Psoas muscle (tissue), 8 donors: ENCODE data around the gene ZC3H8. TPM values are rescaled to one million over a fixed set of nuclear protein-coding genes. Genes with fewer than 3 reads are reported as not detected.
"Not testable (repeated sequence)": the region's sequence is repeated elsewhere in the genome, so short reads cannot be mapped to it uniquely, and the experiment has no call there.

Experiments used
- ATAC-seq, 4 donors: fragments of 200-7000 bp; cut with Tn5 transposase; one replicate each; pipeline ENCODE4 v1.9.1; 2020; ENCODE audit warnings: moderate library complexity in 3 of 4, mild to moderate bottlenecking in 2 of 4
- DNase-seq, 2 donors: peaks; one replicate each; pipeline ENCODE4 v3.0.0-alpha.2; 2020
- H3K27ac ChIP-seq: fragments of 200-600 bp; one replicate; pipeline ENCODE4 v1.8.0; 2022
- H3K27me3 ChIP-seq, 3 donors: fragments of 200-600 bp in 1 of 3; one replicate each; pipeline versions ENCODE4 v1.6.1 to v1.8.0; 2013 to 2022; ENCODE audit warnings: low read length in 2 of 3, mild to moderate bottlenecking in 2 of 3, moderate library complexity in 1 of 3; ENCODE audit not compliant: insufficient read depth in 3 of 3
- H3K36me3 ChIP-seq, 2 donors: fragments of 200-600 bp in 1 of 2; one replicate each; pipeline versions ENCODE4 v1.6.1 to v1.8.0; 2013 to 2022; ENCODE audit warnings: low read depth in 1 of 2, mild to moderate bottlenecking in 1 of 2, moderate library complexity in 1 of 2; ENCODE audit not compliant: insufficient read depth in 1 of 2
- H3K4me1 ChIP-seq: fragments of 200-600 bp; one replicate; pipeline ENCODE4 v1.8.0; 2022
- H3K4me3 ChIP-seq: fragments of 200-600 bp; one replicate; pipeline ENCODE4 v1.8.0; 2022; ENCODE audit warnings: mild to moderate bottlenecking
- H3K9me3 ChIP-seq: fragments of 200-600 bp; one replicate; pipeline ENCODE4 v1.8.0; 2022
- CTCF ChIP-seq: fragments of 200-600 bp; IDR thresholded peaks from one replicate; pipeline ENCODE4 v1.8.0; 2022; ENCODE audit warnings: antibody characterized with exemption
- WGBS, 3 donors: extraction: QIAGEN DNeasy Blood & Tissue Kit; methylation state at CpG; one replicate each; pipeline versions ENCODE4 v1.1.6 to v1.1.7; 2013; 5-methylcytosine and 5-hydroxymethylcytosine counted together
- intact Hi-C, 2 donors: fragments of 100-400 bp; cut with DNase I; formaldehyde crosslinking; loops; one replicate each; pipeline versions ENCODE4 v1.11.0 to v1.14.2; 2022
- polyA plus RNA-seq, 3 donors: library from polyadenylated mRNA; stranded (reverse); fragments of 200-250 nt; gene quantifications; one replicate each; pipeline ENCODE4 v1.2.3, GENCODE V29; 2013
- total RNA-seq, 4 donors: library from RNA; stranded (reverse); fragmentation: NEBNext Ultra II Directional in 2 of 4; extraction: Animal tissue kit (Norgen Biotek cat#: 25700) in 2 of 4; gene quantifications; one replicate each; pipeline versions ENCODE4 v1.2.1 to v1.2.4, GENCODE V29; 2021 to 2023
- donor health status: healthy with polysubstance abuse.
- donor health status: DM: no; HTN: no; CAD: no; lungs with moderate emphysema.
- donor health status: Bipolar disorder and iron deficiency.
- donor health status: healthy.
- donor health status: DM: yes; HTN: yes; CAD: no.
- donor health status: DM: no; HTN: no; CAD: no.
- donor health status: DM: no; HTN: no; CAD: no.
- donor health status: DM: yes; HTN: yes; CAD: no.

The ZC3H8 gene
- total and polyA plus RNA-seq, 7 donors = 8.3 to 22.5 (median 15.2) TPM

- H3K9me3 ChIP-seq = no peaks in the 10 kb centered on the region
- no peak for TF ChIP-seq CTCF
- no peaks in the 10 kb centered on the region for H3K4me1 ChIP-seq
- DNase-seq = no peak
- no peaks in the 10 kb centered on the region for H3K27me3 ChIP-seq
- no peak overlapping the region for H3K27ac ChIP-seq
- intact Hi-C loops = no loop called here
- H3K36me3 ChIP-seq = peaks cover 0 to 73% of the 10 kb centered on the region in 2 donors
- no peak overlapping the region for H3K4me3 ChIP-seq
- peak in 1 of 4 donors; percentile 32 for ATAC-seq
These were observed 25.5 kb downstream of the ZC3H8 start for GRCh38 chr2:112229348-112229747.

- peaks cover 6% of the 10 kb centered on the region for H3K9me3 ChIP-seq
These were observed 34.0 kb downstream of the ZC3H8 start for GRCh38 chr2:112220831-112221230.

DNA sequence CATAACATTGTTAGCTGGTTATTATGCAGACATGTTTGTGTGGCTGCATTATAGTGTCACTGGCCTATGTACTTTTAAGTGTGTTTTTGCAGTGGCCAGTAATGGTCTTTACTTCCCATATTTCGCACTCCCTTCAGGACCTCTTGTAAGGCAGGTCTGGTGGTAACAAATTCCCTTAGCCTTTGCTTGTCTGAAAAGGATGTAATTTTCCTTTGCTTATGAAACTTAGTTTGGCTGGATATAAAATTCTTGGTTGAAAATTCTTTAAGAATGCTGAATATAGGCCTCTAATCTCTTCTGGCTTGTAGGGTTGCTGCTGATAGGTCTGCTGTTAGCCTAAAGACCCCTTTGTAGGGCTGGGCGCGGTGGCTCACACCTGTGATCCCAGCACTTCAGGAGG, 34.7 kb downstream of the ZC3H8 start:
- DNase-seq (no peak), ATAC-seq (no peak)
- Histone ChIP-seq H3K27me3 (no peaks in the 10 kb centered on the region), H3K4me1 (no peaks in the 10 kb centered on the region), H3K9me3 (peaks cover 6% of the 10 kb centered on the region), H3K27ac (no peak overlapping the region), H3K36me3 (peaks cover 2 to 46% of the 10 kb centered on the region in 2 donors), H3K4me3 (no peak overlapping the region)
- TF ChIP-seq CTCF = no peak
- intact Hi-C loops = no loop called here
- 98 to 100% (median 98%) methylated on average over 3 of the region's 3 CpGs for WGBS, 3 donors

More at GRCh38 chr2:112220831-112221230, 34.0 kb downstream of the ZC3H8 start:
- WGBS, 3 donors = 96 to 97% (median 96%) methylated on average over 3 of the region's 3 CpGs
- Histone ChIP-seq H3K36me3 (peaks cover 2 to 46% of the 10 kb centered on the region in 2 donors), H3K27me3 (no peaks in the 10 kb centered on the region), H3K27ac (no peak overlapping the region), H3K4me3 (no peak overlapping the region), H3K4me1 (no peaks in the 10 kb centered on the region)
- no peak for DNase-seq
- intact Hi-C loops = no loop called here
- no peak for TF ChIP-seq CTCF
- ATAC-seq = no peak

DNA sequence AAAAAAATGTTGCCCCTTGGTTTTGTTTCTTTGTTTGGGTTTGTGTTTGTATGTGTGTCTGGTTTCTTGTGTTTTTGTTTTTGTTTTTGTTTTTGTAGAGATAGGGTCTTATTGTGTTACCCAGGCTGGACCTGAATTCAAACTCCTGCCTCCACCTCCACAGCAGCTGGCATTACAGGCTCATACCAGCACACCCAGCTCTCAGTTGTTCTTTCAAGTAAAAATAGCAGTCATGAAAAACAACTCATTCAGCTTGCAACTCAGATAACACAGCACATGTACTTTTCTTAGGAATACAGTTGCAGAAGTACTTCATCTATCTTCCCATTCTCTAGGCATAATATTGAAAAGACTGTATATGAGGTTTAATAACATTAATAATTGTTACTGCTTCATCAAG, 37.0 kb downstream of the ZC3H8 start:
- no peak for TF ChIP-seq CTCF
- intact Hi-C loops = no loop called here
- H3K27me3 ChIP-seq = no peaks in the 10 kb centered on the region
- H3K4me3 ChIP-seq = no peak overlapping the region
- no peak overlapping the region for H3K27ac ChIP-seq
- H3K4me1 ChIP-seq = no peaks in the 10 kb centered on the region
- DNase-seq = no peak
- peaks cover 6% of the 10 kb centered on the region for H3K9me3 ChIP-seq
- H3K36me3 ChIP-seq = peaks cover 2 to 44% of the 10 kb centered on the region in 2 donors
- ATAC-seq = no peak

GRCh38 chr2:112216167-112216566, 38.7 kb downstream of the ZC3H8 start:
- no peak for TF ChIP-seq CTCF

DNA sequence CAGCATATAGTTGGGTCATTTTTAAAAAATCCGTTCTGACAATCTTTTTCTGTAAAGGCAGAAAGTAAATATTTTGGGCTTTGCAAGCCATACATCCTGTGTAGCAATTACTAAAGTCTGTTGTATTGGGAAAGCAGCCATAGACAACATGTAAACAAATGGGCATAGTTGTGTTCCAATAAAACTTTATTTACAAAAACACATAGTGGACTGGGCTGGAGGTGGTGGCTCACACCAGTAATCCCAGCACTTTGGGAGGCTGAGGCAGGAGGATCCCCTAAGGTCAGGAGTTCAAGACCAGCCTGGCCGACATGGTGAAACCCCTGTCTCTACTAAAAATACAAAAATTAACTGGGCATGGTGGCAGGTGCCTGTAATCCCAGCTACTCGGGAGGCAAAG, 46.9 kb downstream of the ZC3H8 start:
- intact Hi-C loops, ATAC-seq, H3K27ac ChIP-seq, DNase-seq, H3K9me3 ChIP-seq, H3K27me3 ChIP-seq, H3K4me1 ChIP-seq, H3K4me3 ChIP-seq: not testable (repeated sequence)
- peaks cover 0 to 16% of the 10 kb centered on the region in 2 donors for H3K36me3 ChIP-seq
- 87 to 94% (median 91%) methylated on average over 3 of the region's 3 CpGs for WGBS, 3 donors

More at GRCh38 chr2:112216167-112216566, 38.7 kb downstream of the ZC3H8 start:
- ATAC-seq (no peak), DNase-seq (no peak)
- Histone ChIP-seq H3K27ac (no peak overlapping the region), H3K27me3 (no peaks in the 10 kb centered on the region), H3K36me3 (peaks cover 2 to 42% of the 10 kb centered on the region in 2 donors), H3K4me1 (no peaks in the 10 kb centered on the region), H3K9me3 (peaks cover 6% of the 10 kb centered on the region), H3K4me3 (no peak overlapping the region)
- 95 to 99% (median 99%) methylated on average over 3 of the region's 3 CpGs for WGBS, 3 donors
- intact Hi-C loops = no loop called here
